Heart right ventricle (tissue), 16 donors: ENCODE data around the gene CASP5. TPM values are rescaled to one million over a fixed set of nuclear protein-coding genes. Genes with fewer than 3 reads are reported as not detected.
A peak's percentile ranks its signal among the peaks of the same experiment; 100 is the strongest.

Experiments used
- ATAC-seq, 8 donors: fragments of 200-7000 bp; cut with Tn5 transposase; one replicate each; pipeline ENCODE4 v1.9.1; 2020; ENCODE audit warnings: mild to moderate bottlenecking in 8 of 8, moderate library complexity in 8 of 8, moderate number of reproducible peaks in 1 of 8
- DNase-seq, 2 donors: peaks; one replicate each; pipeline ENCODE4 v3.0.0-alpha.2; 2020
- H3K27ac ChIP-seq, 10 donors: fragments of 200-600 bp; sonication (generic) in 2 of 10; one replicate each; pipeline versions ENCODE4 v1.5.0 to v1.8.0; 2020 to 2022; ENCODE audit warnings: mild to moderate bottlenecking in 3 of 10
- H3K27me3 ChIP-seq, 7 donors: fragments of 200-600 bp; one replicate each; pipeline ENCODE4 v1.8.0; 2021 to 2022; ENCODE audit warnings: mild to moderate bottlenecking in 2 of 7
- H3K36me3 ChIP-seq, 9 donors: fragments of 200-600 bp; sonication (generic) in 1 of 9; one replicate each; pipeline versions ENCODE4 v1.5.0 to v1.8.0; 2020 to 2022; ENCODE audit warnings: mild to moderate bottlenecking in 2 of 9
- H3K4me1 ChIP-seq, 9 donors: fragments of 200-600 bp; sonication (generic) in 1 of 9; one replicate each; pipeline versions ENCODE4 v1.5.0 to v1.8.0; 2020 to 2022; ENCODE audit warnings: mild to moderate bottlenecking in 4 of 9
- H3K4me3 ChIP-seq, 10 donors: fragments of 200-600 bp; sonication (generic) in 2 of 10; one replicate each; pipeline versions ENCODE4 v1.5.0 to v1.8.0; 2020 to 2022; ENCODE audit warnings: mild to moderate bottlenecking in 7 of 10, moderate library complexity in 2 of 10
- H3K9me3 ChIP-seq, 11 donors: fragments of 200-600 bp in 10 of 11; sonication (generic) in 2 of 11; one replicate each; pipeline versions ENCODE4 v1.5.0 to v1.8.0; 2013 to 2022; ENCODE audit warnings: mild to moderate bottlenecking in 2 of 11, control low read depth in 1 of 11, moderate library complexity in 1 of 11
- CTCF ChIP-seq, 9 donors: fragments of 200-600 bp; sonication (generic) in 2 of 9; IDR thresholded peaks; one replicate each; pipeline versions ENCODE4 v1.5.0 to v1.8.0; 2021 to 2022; ENCODE audit warnings: antibody characterized with exemption in 9 of 9, mild to moderate bottlenecking in 5 of 9, moderate library complexity in 1 of 9
- WGBS, 2 donors: extraction: QIAGEN DNeasy Blood & Tissue Kit; methylation state at CpG; one replicate each; pipeline ENCODE4 v1.1.7; 2013; ENCODE audit warnings: inconsistent platforms in 1 of 2; 5-methylcytosine and 5-hydroxymethylcytosine counted together
- intact Hi-C, 10 donors: fragments of 100-400 bp; cut with DNase I; formaldehyde crosslinking; loops; one replicate each; pipeline versions ENCODE4 v1.11.1 to v1.14.2; 2022
- polyA plus RNA-seq, 2 donors: library from polyadenylated mRNA; stranded (reverse); fragments of 200-250 nt; gene quantifications; one replicate each; pipeline ENCODE4 v1.2.3, GENCODE V29; 2013
- total RNA-seq, 10 donors: library from RNA; stranded (reverse); fragmentation: NEBNext Ultra II Directional in 3 of 10; extraction: Animal tissue kit (Norgen Biotek cat#: 25700) in 3 of 10; gene quantifications; one replicate each; pipeline versions ENCODE4 v1.2.1 to v1.2.4, GENCODE V29; 2021 to 2023
- donor health status: Arrhythmogenic right ventricular cardiomyopathy.
- donor health status: ischemic (EF 13 %, LVEDD 7.1; RV severe dilation, severe dysfunction).
- donor health status: healthy with polysubstance abuse.
- donor health status: DM: no; HTN: yes; CAD: no.
- donor health status: DM: no; HTN: no; CAD: no.
- donor health status: ischemic (EF 25% LVEDD 6.9; RV normal size, moderate dysfunction).
- donor health status: ischemic (EF 25% LVEDD 5.7; RV mildly dilated, moderate dysfunction).
- donor health status: healthy.
- donor health status: DM: yes; HTN: yes; CAD: no.
- donor health status: Ischemic cardiomyopathy.
- donor health status: ischemic (EF 35%, LVEDD 5.7; RV mildly dilated, moderate dysfunction).
- donor health status: nonischemic (EF 11% LVEDD 7.7; RV severe dilation, severe dysfunction).
- donor health status: DM: yes; HTN: yes; CAD: no.
- donor health status: PGD.
- donor health status: ischemic (EF 29% LVEDD 5.4; RV normal size, mild dysfunction).
- donor health status: nonischemic (EF 23%, LVEDD 6.1; RV moderate dilation, normal function).

CASP5 gene
- total and polyA plus RNA-seq, 12 donors, result 0.03 to 0.79 (median 0.21) TPM; not detected in 8

DNA sequence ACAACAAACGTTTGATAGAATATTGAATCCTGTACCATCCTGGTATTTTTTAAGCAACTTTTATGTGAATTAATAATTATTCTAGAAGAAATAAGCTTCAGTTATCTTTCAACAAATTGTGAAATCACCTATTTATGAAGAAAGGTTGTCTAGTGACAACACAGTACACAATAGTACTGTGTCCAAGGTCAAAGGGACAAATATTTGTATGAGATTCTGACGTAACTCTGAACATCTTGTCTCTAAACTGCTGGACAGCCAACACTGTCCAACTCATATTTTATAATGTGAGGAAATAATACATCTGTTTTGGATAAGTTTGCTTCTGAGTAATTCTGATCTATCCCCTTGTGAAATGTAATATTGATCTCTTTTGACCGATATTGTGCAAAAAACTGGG lies 18.9 kb downstream of the CASP5 start:
- no peak for DNase-seq
- Histone ChIP-seq H3K36me3 (no peaks in the 10 kb centered on the region), H3K27me3 (no peaks in the 10 kb centered on the region), H3K9me3 (no peaks in the 10 kb centered on the region), H3K27ac (no peak overlapping the region), H3K4me1 (no peaks in the 10 kb centered on the region), H3K4me3 (no peak overlapping the region)
- intact Hi-C loops, result no loop called here
- 61 to 64% methylated on average over 3 of the region's 3 CpGs for WGBS, 2 donors
- no peak for TF ChIP-seq CTCF (IDR thresholded peaks at IDR 0.05)
- ATAC-seq, result no peak

DNA sequence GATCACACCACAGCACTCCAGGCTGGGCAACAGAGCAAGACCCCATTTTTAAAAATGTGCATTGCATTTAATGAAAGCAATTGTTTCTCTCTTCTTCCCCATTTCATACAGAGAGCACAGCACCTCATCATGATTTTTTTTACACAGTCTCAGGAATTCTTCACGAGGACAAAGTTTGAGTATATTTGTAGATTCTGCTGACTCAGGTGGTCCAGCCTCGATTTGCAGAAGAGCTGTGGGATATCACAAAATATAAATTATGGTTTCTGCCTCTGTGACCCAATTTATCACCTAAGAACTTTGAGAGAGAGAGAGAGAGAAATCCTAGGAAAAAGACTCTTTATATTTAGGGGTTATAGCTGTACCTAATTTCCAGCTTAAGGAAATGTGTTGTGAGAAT lies 19.8 kb downstream of the CASP5 start:
- ATAC-seq (no peak), DNase-seq (no peak)
- Histone ChIP-seq H3K4me3 (no peak overlapping the region), H3K9me3 (no peaks in the 10 kb centered on the region), H3K27me3 (no peaks in the 10 kb centered on the region), H3K27ac (no peak overlapping the region), H3K36me3 (no peaks in the 10 kb centered on the region), H3K4me1 (no peaks in the 10 kb centered on the region)
- no peak for TF ChIP-seq CTCF (IDR thresholded peaks at IDR 0.05)
- intact Hi-C loops, result no loop called here
- 85 to 92% methylated on average over 2 of the region's 2 CpGs for WGBS, 2 donors

GRCh38 chr11:105000797-105001196 lies 22.2 kb downstream of the CASP5 start:
- H3K27me3 ChIP-seq, result no peaks in the 10 kb centered on the region
- intact Hi-C loops, result no loop called here
- H3K4me3 ChIP-seq, result no peak overlapping the region
- no peak overlapping the region for H3K27ac ChIP-seq
- WGBS, 2 donors, result 77 to 82% methylated on average over 7 of the region's 7 CpGs
- peak in 2 of 8 donors; percentile 38 to 52 for ATAC-seq
- H3K9me3 ChIP-seq, result no peaks in the 10 kb centered on the region
- DNase-seq, result peak; percentile 5 to 14
- TF ChIP-seq CTCF (IDR thresholded peaks at IDR 0.05), result peak in 8 of 9 donors; percentile 28 to 74 (median 52)
- no peaks in the 10 kb centered on the region for H3K4me1 ChIP-seq
- no peaks in the 10 kb centered on the region for H3K36me3 ChIP-seq

DNA sequence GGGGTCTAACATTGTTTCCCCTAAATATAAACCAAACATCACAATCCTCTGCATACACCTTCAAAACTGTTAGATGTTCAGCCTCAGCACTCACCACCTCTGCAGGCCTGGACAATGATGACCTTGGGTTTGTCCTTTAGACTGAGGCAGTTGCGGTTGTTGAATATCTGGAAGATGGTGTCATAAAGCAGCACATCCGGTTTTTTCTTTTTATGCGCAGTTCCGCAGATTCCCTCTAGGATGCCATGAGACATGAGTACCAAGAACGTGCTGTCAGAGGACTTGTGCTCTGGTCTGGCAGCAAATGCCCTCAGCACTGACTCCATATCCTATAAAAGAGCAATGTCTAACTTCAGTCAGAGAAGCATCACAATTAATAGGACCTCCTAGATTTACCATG lies 22.8 kb downstream of the CASP5 start:
- 88 to 89% methylated on average over 5 of the region's 5 CpGs for WGBS, 2 donors
- Histone ChIP-seq H3K27ac (no peak overlapping the region), H3K27me3 (no peaks in the 10 kb centered on the region), H3K4me1 (no peaks in the 10 kb centered on the region), H3K36me3 (no peaks in the 10 kb centered on the region), H3K9me3 (no peaks in the 10 kb centered on the region), H3K4me3 (no peak overlapping the region)
- ATAC-seq (no peak), DNase-seq (no peak)
- TF ChIP-seq CTCF (IDR thresholded peaks at IDR 0.05), result no peak
- intact Hi-C loops, result no loop called here
